Immature natural killer cell (primary cell): ENCODE measurements around the gene PAX3. TPM values are rescaled to one million over a fixed set of nuclear protein-coding genes. Genes with fewer than 3 reads are reported as not detected.
A peak's percentile ranks its signal among the peaks of the same experiment; 100 is the strongest.

Source experiments
- DNase-seq, 3 donors: peaks; one replicate each; pipeline ENCODE4 v3.0.0; 2022; ENCODE audit warnings: mixed read lengths in 1 of 3
- H3K27ac Mint-ChIP-seq, 6 donors: one replicate each; pipeline ENCODE4 v1.8.0; 2020; ENCODE audit warnings: mixed read lengths in 6 of 6, mild to moderate bottlenecking in 5 of 6, inconsistent platforms in 4 of 6, moderate library complexity in 3 of 6
- H3K27me3 Mint-ChIP-seq, 3 donors: one replicate each; pipeline ENCODE4 v1.8.0; 2020 to 2021; ENCODE audit warnings: low read depth in 3 of 3, mild to moderate bottlenecking in 3 of 3, mixed read lengths in 3 of 3, moderate library complexity in 3 of 3, inconsistent platforms in 1 of 3
- H3K36me3 Mint-ChIP-seq, 3 donors: one replicate each; pipeline ENCODE4 v1.8.0; 2020; ENCODE audit warnings: mixed read lengths in 3 of 3, inconsistent platforms in 2 of 3, mild to moderate bottlenecking in 2 of 3
- H3K4me1 Mint-ChIP-seq, 2 donors: one replicate each; pipeline ENCODE4 v1.8.0; 2020; ENCODE audit warnings: inconsistent platforms in 2 of 2, mild to moderate bottlenecking in 2 of 2, mixed read lengths in 2 of 2, moderate library complexity in 1 of 2
- H3K4me3 Mint-ChIP-seq, 5 donors: one replicate each; pipeline ENCODE4 v1.8.0; 2020; ENCODE audit warnings: mild to moderate bottlenecking in 5 of 5, mixed read lengths in 5 of 5, inconsistent platforms in 3 of 5, moderate library complexity in 3 of 5
- H3K9me3 Mint-ChIP-seq, 6 donors: one replicate each; pipeline ENCODE4 v1.8.0; 2020; ENCODE audit warnings: mild to moderate bottlenecking in 6 of 6, mixed read lengths in 6 of 6, inconsistent platforms in 4 of 6, moderate library complexity in 3 of 6
- polyA plus RNA-seq, 3 donors: library from polyadenylated mRNA; unstranded; fragments of 300-500 nt; fragmentation: Illumina TruSeq; gene quantifications; one replicate each; pipeline ENCODE4 v1.2.3, GENCODE V29; 2021

Gene PAX3
- polyA plus RNA-seq, 3 donors from 2014 or later = not detected

GRCh38 chr2:222232839-222233238 lies 66.0 kb downstream of the PAX3 start:
- Mint-ChIP-seq H3K36me3 (no peaks in the 10 kb centered on the region), H3K27ac (no peak overlapping the region), H3K9me3 (peaks cover 0 to 13% (median 2%) of the 10 kb centered on the region in 6 donors), H3K4me1 (no peaks in the 10 kb centered on the region), H3K27me3 (peaks cover 0 to 2% (median 0%) of the 10 kb centered on the region in 3 donors), H3K4me3 (no peak overlapping the region)
- DNase-seq = no peak

GRCh38 chr2:222232372-222232771 lies 66.4 kb downstream of the PAX3 start:
- H3K27me3 Mint-ChIP-seq = peaks cover 0 to 2% (median 0%) of the 10 kb centered on the region in 3 donors
- no peak overlapping the region for H3K4me3 Mint-ChIP-seq
- H3K36me3 Mint-ChIP-seq = no peaks in the 10 kb centered on the region
- no peak for DNase-seq
- H3K9me3 Mint-ChIP-seq = peaks cover 0 to 13% (median 2%) of the 10 kb centered on the region in 6 donors
- H3K4me1 Mint-ChIP-seq = no peaks in the 10 kb centered on the region
- no peak overlapping the region for H3K27ac Mint-ChIP-seq

GRCh38 chr2:222228054-222228453 lies 70.7 kb downstream of the PAX3 start:
- H3K9me3 Mint-ChIP-seq = peaks cover 0 to 11% (median 2%) of the 10 kb centered on the region in 6 donors
- H3K36me3 Mint-ChIP-seq = no peaks in the 10 kb centered on the region
- H3K4me3 Mint-ChIP-seq = no peak overlapping the region
- no peak overlapping the region for H3K27ac Mint-ChIP-seq
- no peak for DNase-seq
- H3K27me3 Mint-ChIP-seq = peaks cover 0 to 4% (median 0%) of the 10 kb centered on the region in 3 donors
- no peaks in the 10 kb centered on the region for H3K4me1 Mint-ChIP-seq

GRCh38 chr2:222218786-222219185 lies 80.0 kb downstream of the PAX3 start:
- no peak for DNase-seq
- H3K36me3 Mint-ChIP-seq = no peaks in the 10 kb centered on the region
- no peaks in the 10 kb centered on the region for H3K4me1 Mint-ChIP-seq
- peaks cover 0 to 5% (median 1%) of the 10 kb centered on the region in 6 donors for H3K9me3 Mint-ChIP-seq
- H3K4me3 Mint-ChIP-seq = no peak overlapping the region
- H3K27me3 Mint-ChIP-seq = peaks cover 0 to 3% (median 1%) of the 10 kb centered on the region in 3 donors
- H3K27ac Mint-ChIP-seq = no peak overlapping the region

GRCh38 chr2:222217712-222218111 lies 81.1 kb downstream of the PAX3 start:
- peaks cover 0 to 5% (median under 1%) of the 10 kb centered on the region in 6 donors for H3K9me3 Mint-ChIP-seq
- H3K27me3 Mint-ChIP-seq = peaks cover 0 to 1% (median 0%) of the 10 kb centered on the region in 3 donors
- H3K27ac Mint-ChIP-seq = no peak overlapping the region
- H3K4me1 Mint-ChIP-seq = no peaks in the 10 kb centered on the region
- H3K4me3 Mint-ChIP-seq = no peak overlapping the region
- no peaks in the 10 kb centered on the region for H3K36me3 Mint-ChIP-seq
- no peak for DNase-seq

- H3K4me1 Mint-ChIP-seq = no peaks in the 10 kb centered on the region
- H3K27ac Mint-ChIP-seq = no peak overlapping the region
- no peak for DNase-seq
- H3K9me3 Mint-ChIP-seq = peaks cover 0 to 3% (median 0%) of the 10 kb centered on the region in 6 donors
- H3K4me3 Mint-ChIP-seq = no peak overlapping the region
- H3K36me3 Mint-ChIP-seq = no peaks in the 10 kb centered on the region
- no peaks in the 10 kb centered on the region for H3K27me3 Mint-ChIP-seq
Measured at GRCh38 chr2:222214885-222215284, 83.9 kb downstream of the PAX3 start.

GRCh38 chr2:222213049-222213448 lies 85.7 kb downstream of the PAX3 start:
- Mint-ChIP-seq H3K4me3 (no peak overlapping the region), H3K36me3 (no peaks in the 10 kb centered on the region), H3K4me1 (no peaks in the 10 kb centered on the region), H3K27me3 (no peaks in the 10 kb centered on the region), H3K27ac (no peak overlapping the region), H3K9me3 (peaks cover 0 to 3% (median 0%) of the 10 kb centered on the region in 6 donors)
- no peak for DNase-seq

- no peaks in the 10 kb centered on the region for H3K4me1 Mint-ChIP-seq
- no peak overlapping the region for H3K27ac Mint-ChIP-seq
- no peaks in the 10 kb centered on the region for H3K27me3 Mint-ChIP-seq
- DNase-seq = no peak
- H3K9me3 Mint-ChIP-seq = peaks cover 0 to 3% (median 0%) of the 10 kb centered on the region in 6 donors
- H3K36me3 Mint-ChIP-seq = no peaks in the 10 kb centered on the region
- H3K4me3 Mint-ChIP-seq = no peak overlapping the region
Measured at GRCh38 chr2:222212571-222212970, 86.2 kb downstream of the PAX3 start.

GRCh38 chr2:222208010-222208690 lies 90.6 kb downstream of the PAX3 start:
- Mint-ChIP-seq H3K9me3 (peaks cover 0 to 3% (median 0%) of the 10 kb centered on the region in 6 donors), H3K27ac (no peak overlapping the region), H3K36me3 (no peaks in the 10 kb centered on the region), H3K4me3 (no peak overlapping the region), H3K4me1 (no peaks in the 10 kb centered on the region), H3K27me3 (no peaks in the 10 kb centered on the region)
- DNase-seq = no peak

- Mint-ChIP-seq H3K27ac (no peak overlapping the region), H3K4me1 (no peaks in the 10 kb centered on the region), H3K36me3 (no peaks in the 10 kb centered on the region), H3K27me3 (no peaks in the 10 kb centered on the region), H3K4me3 (no peak overlapping the region), H3K9me3 (peaks cover 0 to 13% (median 2%) of the 10 kb centered on the region in 6 donors)
- no peak for DNase-seq
Measured at GRCh38 chr2:222205136-222205535, 93.7 kb downstream of the PAX3 start.

GRCh38 chr2:222203041-222203440 lies 95.8 kb downstream of the PAX3 start:
- no peak overlapping the region for H3K27ac Mint-ChIP-seq

GRCh38 chr2:222196159-222196558 lies 102.6 kb downstream of the PAX3 start:
- H3K4me3 Mint-ChIP-seq = peak overlapping the region in 1 of 5 donors; percentile 30
- H3K27ac Mint-ChIP-seq = no peak overlapping the region
- H3K36me3 Mint-ChIP-seq = no peaks in the 10 kb centered on the region
- H3K27me3 Mint-ChIP-seq = peaks cover 0 to 1% (median 0%) of the 10 kb centered on the region in 3 donors
- H3K9me3 Mint-ChIP-seq = peaks cover 3 to 9% (median 6%) of the 10 kb centered on the region in 6 donors
- DNase-seq = no peak
- no peaks in the 10 kb centered on the region for H3K4me1 Mint-ChIP-seq

More at GRCh38 chr2:222203041-222203440, 95.8 kb downstream of the PAX3 start:
- Mint-ChIP-seq H3K4me3 (no peak overlapping the region), H3K4me1 (no peaks in the 10 kb centered on the region), H3K27me3 (no peaks in the 10 kb centered on the region), H3K36me3 (no peaks in the 10 kb centered on the region), H3K9me3 (peaks cover 0 to 13% (median 3%) of the 10 kb centered on the region in 6 donors)
- no peak for DNase-seq

- H3K27ac Mint-ChIP-seq = no peak overlapping the region
Measured at GRCh38 chr2:222194669-222195068, 104.1 kb downstream of the PAX3 start.

GRCh38 chr2:222193328-222193983 lies 105.3 kb downstream of the PAX3 start:
- no peaks in the 10 kb centered on the region for H3K4me1 Mint-ChIP-seq

More at GRCh38 chr2:222194669-222195068, 104.1 kb downstream of the PAX3 start:
- Mint-ChIP-seq H3K9me3 (peaks cover 3 to 16% (median 6%) of the 10 kb centered on the region in 6 donors), H3K4me3 (no peak overlapping the region), H3K27me3 (peaks cover 0 to 4% (median under 1%) of the 10 kb centered on the region in 3 donors), H3K4me1 (no peaks in the 10 kb centered on the region), H3K36me3 (no peaks in the 10 kb centered on the region)
- no peak for DNase-seq

More at GRCh38 chr2:222193328-222193983, 105.3 kb downstream of the PAX3 start:
- no peak for DNase-seq
- no peak overlapping the region for H3K27ac Mint-ChIP-seq
- no peak overlapping the region for H3K4me3 Mint-ChIP-seq
- H3K36me3 Mint-ChIP-seq = no peaks in the 10 kb centered on the region
- peaks cover 0 to 5% (median 4%) of the 10 kb centered on the region in 3 donors for H3K27me3 Mint-ChIP-seq
- peaks cover 3 to 29% (median 10%) of the 10 kb centered on the region in 6 donors for H3K9me3 Mint-ChIP-seq
